A204.1 (cell line): ENCODE results near the gene ACRV1.
"Not testable (repeated sequence)": the region's sequence is repeated elsewhere in the genome, so short reads cannot be mapped to it uniquely, and the experiment has no call there.

Source experiments
- FAIRE-seq: peaks from 2 replicates; lab custom pipeline; 2012; peaks lifted over from hg19 to GRCh38; lab: Jason Lieb, UNC

ACRV1 gene, protein sequence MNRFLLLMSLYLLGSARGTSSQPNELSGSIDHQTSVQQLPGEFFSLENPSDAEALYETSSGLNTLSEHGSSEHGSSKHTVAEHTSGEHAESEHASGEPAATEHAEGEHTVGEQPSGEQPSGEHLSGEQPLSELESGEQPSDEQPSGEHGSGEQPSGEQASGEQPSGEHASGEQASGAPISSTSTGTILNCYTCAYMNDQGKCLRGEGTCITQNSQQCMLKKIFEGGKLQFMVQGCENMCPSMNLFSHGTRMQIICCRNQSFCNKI

DNA sequence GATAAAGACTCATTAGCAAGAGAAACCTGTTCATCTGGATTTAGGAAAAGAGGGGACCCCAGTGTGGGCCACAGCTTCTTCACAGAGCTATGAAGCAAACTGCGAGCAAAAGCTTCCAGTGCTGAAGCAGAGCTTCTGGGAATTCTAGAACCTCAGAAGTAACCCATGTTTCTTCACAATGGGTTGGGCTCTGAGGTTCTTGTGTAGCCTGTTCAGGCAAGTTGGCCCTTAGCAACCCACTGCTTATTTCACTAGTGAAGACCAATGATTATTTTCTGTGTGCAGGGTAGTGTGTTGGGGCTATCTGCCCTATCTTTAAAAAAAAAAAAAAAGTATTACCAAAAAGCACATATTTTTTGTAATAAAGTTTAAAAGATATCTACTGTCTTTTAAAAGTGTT, at the start of gene ACRV1:
ACRV1 (minus strand) TSS at position 101 of the 400 bp plus-strand sequence; CDS start at position 34, 67 bp downstream.
- FAIRE-seq: no peak

GRCh38 chr11:125728969-125729368, 48.3 kb upstream of the ACRV1 start:
- FAIRE-seq: no peak

GRCh38 chr11:125724125-125724524, 43.5 kb upstream of the ACRV1 start:
- FAIRE-seq: no peak

DNA sequence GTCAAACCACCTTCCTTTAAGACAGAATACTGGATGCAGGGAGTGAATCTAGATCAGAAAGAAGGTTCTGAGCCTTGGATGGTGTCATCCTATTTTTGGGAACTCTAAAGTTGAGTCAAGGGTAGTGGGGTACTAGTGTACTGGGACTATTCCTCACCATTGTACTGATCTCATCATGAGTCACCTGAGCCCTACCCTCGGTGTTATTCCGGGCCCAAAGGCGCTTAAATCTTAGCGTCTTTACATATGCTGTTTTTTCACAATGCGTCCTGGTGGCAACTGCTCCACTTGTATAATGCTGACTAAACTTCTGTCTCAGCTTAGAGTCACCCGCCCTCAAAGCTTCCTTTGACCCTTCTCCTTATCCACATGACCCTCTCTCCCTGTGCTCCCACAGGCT, 40.1 kb upstream of the ACRV1 start:
- FAIRE-seq: no peak

GRCh38 chr11:125704686-125705085, 24.0 kb upstream of the ACRV1 start:
- not testable (repeated sequence) for FAIRE-seq

DNA sequence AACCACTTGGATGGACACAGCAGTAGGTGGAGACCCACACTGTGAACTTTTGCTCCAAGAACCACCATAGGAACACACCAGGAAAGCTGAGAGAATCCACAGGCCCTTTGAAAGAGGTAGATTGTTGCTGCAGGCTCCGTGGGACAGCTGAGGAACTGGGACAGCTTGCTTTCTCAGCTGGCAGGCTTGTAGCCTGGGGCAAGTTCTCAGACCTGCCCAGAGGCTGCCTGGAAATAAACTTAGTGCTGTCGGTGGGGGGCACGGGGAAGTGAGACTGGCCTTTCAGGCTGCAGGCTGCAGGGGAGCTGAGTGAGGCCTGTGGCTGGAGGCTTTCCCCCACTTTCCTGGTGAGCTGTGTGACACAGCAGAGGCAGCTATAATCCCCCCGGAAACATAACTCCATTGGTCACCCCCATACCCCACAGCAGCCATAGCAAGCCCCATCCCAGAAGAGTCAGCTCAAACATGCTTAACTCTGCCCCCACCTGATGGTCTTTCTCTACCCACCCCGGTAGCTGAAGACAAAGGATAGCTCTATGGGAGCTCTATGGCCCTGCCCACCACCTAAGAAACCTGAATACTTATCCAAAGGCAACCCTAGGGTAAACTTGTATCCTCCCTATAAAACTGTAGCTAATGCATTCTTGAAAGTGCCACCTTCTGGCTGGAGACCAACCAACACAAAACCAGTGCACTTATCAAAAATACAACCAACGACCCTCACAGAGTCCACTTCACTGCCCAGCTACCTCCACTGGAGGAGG, 21.4 kb upstream of the ACRV1 start:
- FAIRE-seq: no peak

DNA sequence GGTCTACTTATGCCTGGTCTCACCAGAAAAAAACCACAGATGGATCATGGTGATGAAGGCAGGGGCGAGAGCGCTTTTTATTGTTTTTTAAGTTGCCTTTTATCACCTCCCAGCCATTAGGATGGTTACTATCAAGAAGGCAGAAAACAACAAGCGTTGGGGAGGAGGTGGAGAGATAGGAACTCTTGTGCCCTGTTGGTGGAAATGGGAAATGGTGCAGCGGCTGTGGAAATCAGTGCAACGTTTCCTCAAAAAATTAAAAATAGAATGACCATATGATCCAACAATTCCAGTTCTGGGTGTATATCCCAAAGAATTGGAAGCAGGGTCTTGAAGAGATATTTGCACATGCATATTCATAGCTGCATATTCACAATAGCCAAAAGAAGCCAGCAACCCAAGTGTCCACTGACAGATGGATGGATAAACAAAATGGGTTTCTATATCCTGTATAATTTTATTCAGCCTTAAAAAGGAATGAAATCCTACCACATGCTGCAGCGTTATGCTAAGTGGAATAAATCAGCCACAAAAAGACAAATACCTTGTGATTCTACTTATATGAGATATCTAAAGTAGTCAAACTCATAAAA, 20.5 kb upstream of the ACRV1 start:
- no peak for FAIRE-seq

DNA sequence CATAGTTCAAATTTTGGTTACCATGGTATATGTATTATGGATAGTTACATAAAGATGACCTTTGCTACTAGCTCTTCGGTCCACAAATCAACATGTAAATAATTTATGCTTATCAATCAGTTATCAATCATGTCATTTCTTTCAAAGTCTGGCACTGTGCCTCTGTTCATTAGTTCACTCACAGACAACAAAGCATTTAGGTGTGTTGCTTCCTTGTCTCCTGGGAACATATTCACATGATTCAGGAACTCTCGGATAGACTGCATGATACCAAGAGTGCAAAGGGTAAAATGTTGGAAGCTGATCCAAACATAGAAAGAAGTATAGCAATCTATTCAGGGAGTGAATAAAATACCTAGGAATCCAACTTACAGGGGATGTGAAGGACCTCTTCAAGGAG, 14.3 kb upstream of the ACRV1 start:
- no peak for FAIRE-seq

DNA sequence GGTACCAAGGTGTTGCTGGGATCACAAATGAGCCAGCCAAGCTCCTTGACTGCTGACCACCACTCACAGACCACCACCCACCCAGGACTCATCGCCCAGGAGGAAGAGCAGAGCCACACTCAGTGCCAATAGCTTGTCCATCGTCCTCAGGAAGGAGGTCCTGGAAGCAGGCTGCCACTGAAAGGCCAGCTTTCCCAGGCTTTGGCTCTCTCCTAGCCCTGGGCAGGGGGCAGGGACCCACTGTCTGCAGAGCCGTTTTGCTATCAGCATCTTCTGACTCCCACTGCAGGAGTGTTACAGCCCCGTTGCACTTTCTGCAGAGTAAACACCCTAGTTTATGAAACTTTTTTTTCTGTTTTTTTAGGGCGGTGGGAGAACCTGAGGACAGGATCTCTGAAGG, 12.2 kb upstream of the ACRV1 start:
- no peak for FAIRE-seq

DNA sequence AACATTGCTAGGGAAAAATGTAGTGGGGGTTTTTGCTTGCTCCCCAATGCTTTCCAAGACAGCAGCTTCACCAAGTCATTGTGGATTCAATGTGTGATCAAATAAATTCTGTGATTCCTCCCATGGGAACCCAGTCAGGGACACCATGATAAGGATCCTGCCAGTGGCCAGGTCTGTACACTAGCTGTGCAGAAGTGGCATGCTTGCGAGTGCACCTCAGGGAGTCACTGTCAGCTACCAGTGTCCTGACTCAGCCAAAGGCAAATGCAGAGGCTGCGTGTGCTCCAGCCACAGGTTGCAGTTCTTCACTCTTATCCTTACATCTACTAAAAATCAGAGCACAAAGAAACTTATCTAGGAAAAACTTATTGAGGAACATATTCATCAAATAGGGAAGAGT, 9.4 kb upstream of the ACRV1 start:
- no peak for FAIRE-seq

DNA sequence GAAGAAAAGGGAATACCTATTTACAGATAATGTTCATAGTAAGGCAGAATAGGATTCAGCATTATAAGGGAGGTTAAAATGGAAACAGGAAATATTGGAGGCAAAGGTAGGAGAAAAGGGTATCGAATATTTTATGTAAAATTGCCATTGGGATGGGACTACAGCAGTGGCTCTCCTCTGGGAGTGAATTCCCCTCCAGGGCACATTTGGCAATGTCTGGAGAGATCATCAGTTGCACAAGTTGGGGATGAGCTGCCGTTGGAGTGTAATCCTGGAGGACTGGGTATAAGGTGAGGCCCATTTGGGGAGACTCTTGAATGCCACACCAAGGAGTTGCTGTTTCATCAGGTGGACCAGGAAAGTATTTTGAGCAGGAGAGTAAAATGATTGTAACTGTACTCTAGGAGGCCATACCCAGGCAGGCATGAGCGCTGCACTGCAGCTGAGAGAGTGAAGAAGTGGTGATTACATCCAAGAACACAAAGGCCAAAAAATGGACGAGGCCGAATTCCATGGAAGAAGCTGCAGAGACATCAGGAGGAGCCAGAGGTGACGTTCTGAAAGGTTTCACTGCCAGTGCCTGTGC, 8.7 kb upstream of the ACRV1 start:
- FAIRE-seq: no peak

- no peak for FAIRE-seq
Observed at GRCh38 chr11:125688632-125689031, 8.0 kb upstream of the ACRV1 start.

GRCh38 chr11:125688066-125688465, 7.4 kb upstream of the ACRV1 start:
- FAIRE-seq: no peak

GRCh38 chr11:125685228-125685627, 4.6 kb upstream of the ACRV1 start:
- FAIRE-seq: no peak

DNA sequence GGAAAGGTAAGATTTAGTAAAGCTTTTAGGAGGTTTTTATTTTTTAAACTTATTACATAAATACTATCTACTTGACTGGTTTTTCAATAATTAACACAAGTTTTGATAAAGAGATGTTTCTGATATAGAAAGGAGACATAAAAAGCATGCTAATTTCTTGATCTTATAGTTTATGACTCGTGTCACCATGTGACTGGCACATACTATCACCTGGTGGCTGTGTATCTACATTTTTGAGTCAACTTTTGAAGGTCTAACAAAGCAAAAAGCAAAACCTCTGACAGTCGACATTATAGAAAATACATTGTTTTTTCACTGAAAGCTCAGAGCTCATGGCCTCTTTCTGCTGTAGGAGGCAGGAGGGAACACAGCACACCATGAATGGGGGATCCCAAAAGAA, 810 bp downstream of the ACRV1 start:
- no peak for FAIRE-seq

DNA sequence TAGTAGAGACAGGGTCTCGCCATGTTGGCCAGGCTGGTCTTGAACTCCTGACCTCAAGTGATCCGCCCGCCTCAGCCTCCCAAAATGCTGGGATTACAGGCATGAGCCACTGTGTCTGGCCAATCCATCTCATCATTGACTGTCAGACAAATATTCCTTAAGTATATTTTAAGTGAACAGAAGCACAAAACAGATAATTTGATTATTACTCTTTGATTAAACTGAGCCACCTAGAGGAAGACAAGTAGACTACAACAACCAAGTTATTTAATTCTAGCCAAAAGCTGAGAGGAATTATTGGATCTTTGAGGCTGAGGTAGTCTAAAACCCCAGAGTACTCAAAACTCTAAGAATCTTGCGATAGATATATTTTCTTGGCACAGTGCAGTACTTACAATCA, 1.2 kb downstream of the ACRV1 start:
- FAIRE-seq: no peak

DNA sequence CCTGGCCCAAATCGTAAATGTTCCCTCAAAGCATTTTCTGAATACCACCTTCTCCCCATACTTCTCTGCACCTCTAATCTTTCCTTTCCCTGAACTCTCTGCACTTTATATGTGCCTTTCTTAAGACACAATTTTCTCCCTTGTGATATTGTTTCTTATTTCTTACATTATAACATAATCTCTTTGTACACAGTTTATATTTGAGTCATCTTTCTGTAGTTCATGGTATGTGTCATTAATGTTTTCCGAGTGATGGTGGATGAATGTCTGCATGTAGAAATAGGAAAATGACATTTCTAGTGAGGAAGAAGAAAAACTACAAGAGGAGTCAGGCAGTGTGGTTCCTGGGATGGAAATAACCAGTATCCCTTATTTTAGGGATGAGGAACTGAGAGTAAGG, 5.5 kb downstream of the ACRV1 start:
- FAIRE-seq: no peak

- no peak for FAIRE-seq
Observed at GRCh38 chr11:125674210-125674609, 6.4 kb downstream of the ACRV1 start.

DNA sequence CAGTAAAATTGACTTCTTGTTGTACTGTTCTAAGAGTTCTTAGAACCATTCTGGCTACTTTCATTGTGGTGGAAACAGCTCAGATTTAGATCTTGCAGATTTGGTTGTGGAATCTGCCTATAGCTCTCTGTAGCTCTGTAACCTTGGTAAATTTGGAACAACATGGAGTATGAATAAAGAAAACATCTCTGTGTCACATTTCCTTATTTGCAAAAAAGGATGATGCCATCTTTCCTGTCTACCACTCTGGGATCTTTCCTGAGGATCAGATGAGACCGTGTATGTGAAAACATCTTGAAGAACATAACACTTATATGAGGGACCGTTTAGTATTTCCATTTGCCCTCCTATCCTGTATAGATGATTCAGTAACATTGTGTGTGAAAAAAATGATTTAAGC, 9.1 kb downstream of the ACRV1 start:
- FAIRE-seq: no peak

- FAIRE-seq: no peak
Observed at GRCh38 chr11:125670172-125670571, 10.5 kb downstream of the ACRV1 start.

GRCh38 chr11:125667151-125667550, 13.5 kb downstream of the ACRV1 start:
- FAIRE-seq: no peak

GRCh38 chr11:125663910-125664309, 16.7 kb downstream of the ACRV1 start:
- no peak for FAIRE-seq

DNA sequence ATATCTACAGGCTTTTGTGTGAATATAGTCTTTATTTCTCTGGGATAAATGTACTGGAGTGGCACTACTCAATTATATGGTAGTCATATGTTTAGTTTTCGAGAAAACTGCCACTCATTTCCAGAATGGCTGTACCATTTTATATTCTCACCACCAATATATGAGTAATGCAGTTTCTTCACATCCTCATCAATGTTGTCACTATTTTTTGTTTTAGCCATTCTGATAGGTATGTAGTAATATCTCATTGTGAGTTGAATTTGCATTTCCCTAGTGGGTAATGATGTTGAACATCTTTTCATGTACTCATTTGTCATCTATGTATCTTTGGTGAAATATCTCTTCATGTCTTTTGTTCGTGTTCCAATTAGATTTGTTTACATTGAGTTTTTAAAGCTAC, 18.0 kb downstream of the ACRV1 start:
- FAIRE-seq: no peak
